Activated CD4-positive, alpha-beta T cell treated with anti-CD3 and anti-CD28 coated beads, Interleukin-2, amount 10 ng/mL, durations not matched to agents 7 days and 5 days (primary cell): ENCODE data around the gene NPAS2. TPM values are rescaled to one million over a fixed set of nuclear protein-coding genes. Genes with fewer than 3 reads are reported as not detected.
A peak's percentile ranks its signal among the peaks of the same experiment; 100 is the strongest.

ENCODE experiments used
- CTCF ChIA-PET: fragments of 350-600 bp; sonication (Branson Sonifier 250); formaldehyde crosslinking; loops from one replicate; lab custom pipeline; 2021; ENCODE audit warnings: antibody characterized with exemption; lab: Charles Lee
- POLR2A ChIA-PET: fragments of 350-600 bp; sonication (Branson Sonifier 250); formaldehyde crosslinking; loops from one replicate; lab custom pipeline; 2021; ENCODE audit warnings: antibody characterized with exemption; lab: Charles Lee
- DNase-seq: peaks from one replicate; pipeline ENCODE4 v3.0.0-alpha.2; 2020
- H3K27ac Mint-ChIP-seq: one replicate; pipeline ENCODE4 v1.8.0; 2021; ENCODE audit warnings: mild to moderate bottlenecking, moderate library complexity, mixed read lengths
- H3K27me3 Mint-ChIP-seq: one replicate; pipeline ENCODE4 v1.8.0; 2021; ENCODE audit warnings: mixed read lengths
- H3K36me3 Mint-ChIP-seq: one replicate; pipeline ENCODE4 v1.8.0; 2021; ENCODE audit warnings: low read depth, mixed read lengths
- H3K4me1 Mint-ChIP-seq: one replicate; pipeline ENCODE4 v1.8.0; 2021; ENCODE audit warnings: mixed read lengths
- H3K4me3 Mint-ChIP-seq: one replicate; pipeline ENCODE4 v1.8.0; 2021; ENCODE audit warnings: mild to moderate bottlenecking, moderate library complexity, mixed read lengths
- H3K9me3 Mint-ChIP-seq: one replicate; pipeline ENCODE4 v1.8.0; 2021; ENCODE audit warnings: mixed read lengths
- total RNA-seq, 2 experiments: library from RNA; stranded (reverse); gene quantifications; one replicate each; pipeline ENCODE4 v1.2.3, GENCODE V29; 2021

NPAS2 gene, protein sequence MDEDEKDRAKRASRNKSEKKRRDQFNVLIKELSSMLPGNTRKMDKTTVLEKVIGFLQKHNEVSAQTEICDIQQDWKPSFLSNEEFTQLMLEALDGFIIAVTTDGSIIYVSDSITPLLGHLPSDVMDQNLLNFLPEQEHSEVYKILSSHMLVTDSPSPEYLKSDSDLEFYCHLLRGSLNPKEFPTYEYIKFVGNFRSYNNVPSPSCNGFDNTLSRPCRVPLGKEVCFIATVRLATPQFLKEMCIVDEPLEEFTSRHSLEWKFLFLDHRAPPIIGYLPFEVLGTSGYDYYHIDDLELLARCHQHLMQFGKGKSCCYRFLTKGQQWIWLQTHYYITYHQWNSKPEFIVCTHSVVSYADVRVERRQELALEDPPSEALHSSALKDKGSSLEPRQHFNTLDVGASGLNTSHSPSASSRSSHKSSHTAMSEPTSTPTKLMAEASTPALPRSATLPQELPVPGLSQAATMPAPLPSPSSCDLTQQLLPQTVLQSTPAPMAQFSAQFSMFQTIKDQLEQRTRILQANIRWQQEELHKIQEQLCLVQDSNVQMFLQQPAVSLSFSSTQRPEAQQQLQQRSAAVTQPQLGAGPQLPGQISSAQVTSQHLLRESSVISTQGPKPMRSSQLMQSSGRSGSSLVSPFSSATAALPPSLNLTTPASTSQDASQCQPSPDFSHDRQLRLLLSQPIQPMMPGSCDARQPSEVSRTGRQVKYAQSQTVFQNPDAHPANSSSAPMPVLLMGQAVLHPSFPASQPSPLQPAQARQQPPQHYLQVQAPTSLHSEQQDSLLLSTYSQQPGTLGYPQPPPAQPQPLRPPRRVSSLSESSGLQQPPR
- 1 to 10 TPM; 5.6 to 6.1 TPM for total RNA-seq

GRCh38 chr2:100819370-100820272 lies at the start of gene NPAS2:
TSS of gene NPAS2 (plus strand) at chr2:100820139. CDS start at chr2:100904755, 84,616 bp downstream.
- POLR2A ChIA-PET: no interaction called here
- Mint-ChIP-seq H3K4me3 (peak within 1 kb of the TSS; percentile 67), H3K27me3 (peaks cover 37% of the 10 kb centered on the region), H3K36me3 (peaks cover 3% of the 10 kb centered on the region), H3K27ac (no peak within 1 kb of the TSS), H3K9me3 (no peaks in the 10 kb centered on the region), H3K4me1 (peaks cover 30% of the 10 kb centered on the region)
- CTCF ChIA-PET: no interaction called here
- peak; percentile 39 for DNase-seq

- no peaks in the 10 kb centered on the region for H3K9me3 Mint-ChIP-seq
- CTCF ChIA-PET: no interaction called here
Measured at GRCh38 chr2:100771125-100771524, 48.8 kb upstream of the NPAS2 start.

DNA sequence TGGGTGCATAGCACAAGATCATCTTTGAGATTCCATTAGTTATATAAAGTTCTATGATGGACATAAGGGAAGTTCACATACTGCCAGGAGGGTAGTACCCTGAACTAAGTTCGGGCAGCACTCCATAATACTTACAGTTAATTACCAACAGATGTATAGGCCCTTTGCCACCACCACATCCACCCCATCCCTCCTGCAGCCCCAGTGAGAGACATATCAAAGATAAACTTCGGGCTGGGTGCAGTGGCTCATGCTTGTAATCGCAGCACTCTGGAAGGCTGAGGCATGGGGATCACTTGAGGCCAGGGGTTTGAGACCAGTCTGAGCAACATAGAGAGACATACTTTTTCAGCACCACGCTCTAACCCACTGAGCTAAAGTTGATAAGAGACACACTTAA lies 46.4 kb upstream of the NPAS2 start:
- Mint-ChIP-seq H3K27ac (no peak overlapping the region), H3K27me3 (no peaks in the 10 kb centered on the region), H3K4me1 (no peaks in the 10 kb centered on the region), H3K36me3 (no peaks in the 10 kb centered on the region), H3K9me3 (no peaks in the 10 kb centered on the region), H3K4me3 (no peak overlapping the region)
- CTCF ChIA-PET: no interaction called here
- no peak for DNase-seq
- POLR2A ChIA-PET: no interaction called here

More at GRCh38 chr2:100771125-100771524, 48.8 kb upstream of the NPAS2 start:
- H3K27ac Mint-ChIP-seq: no peak overlapping the region
- DNase-seq: no peak
- POLR2A ChIA-PET: no interaction called here
- no peaks in the 10 kb centered on the region for H3K4me1 Mint-ChIP-seq
- H3K27me3 Mint-ChIP-seq: no peaks in the 10 kb centered on the region
- H3K36me3 Mint-ChIP-seq: no peaks in the 10 kb centered on the region
- H3K4me3 Mint-ChIP-seq: no peak overlapping the region

GRCh38 chr2:100776445-100776844 lies 43.5 kb upstream of the NPAS2 start:
- Mint-ChIP-seq H3K9me3 (no peaks in the 10 kb centered on the region), H3K27ac (no peak overlapping the region), H3K4me1 (no peaks in the 10 kb centered on the region), H3K27me3 (no peaks in the 10 kb centered on the region), H3K36me3 (no peaks in the 10 kb centered on the region), H3K4me3 (no peak overlapping the region)
- ChIA-PET CTCF (no interaction called here), POLR2A (no interaction called here)
- DNase-seq: no peak

DNA sequence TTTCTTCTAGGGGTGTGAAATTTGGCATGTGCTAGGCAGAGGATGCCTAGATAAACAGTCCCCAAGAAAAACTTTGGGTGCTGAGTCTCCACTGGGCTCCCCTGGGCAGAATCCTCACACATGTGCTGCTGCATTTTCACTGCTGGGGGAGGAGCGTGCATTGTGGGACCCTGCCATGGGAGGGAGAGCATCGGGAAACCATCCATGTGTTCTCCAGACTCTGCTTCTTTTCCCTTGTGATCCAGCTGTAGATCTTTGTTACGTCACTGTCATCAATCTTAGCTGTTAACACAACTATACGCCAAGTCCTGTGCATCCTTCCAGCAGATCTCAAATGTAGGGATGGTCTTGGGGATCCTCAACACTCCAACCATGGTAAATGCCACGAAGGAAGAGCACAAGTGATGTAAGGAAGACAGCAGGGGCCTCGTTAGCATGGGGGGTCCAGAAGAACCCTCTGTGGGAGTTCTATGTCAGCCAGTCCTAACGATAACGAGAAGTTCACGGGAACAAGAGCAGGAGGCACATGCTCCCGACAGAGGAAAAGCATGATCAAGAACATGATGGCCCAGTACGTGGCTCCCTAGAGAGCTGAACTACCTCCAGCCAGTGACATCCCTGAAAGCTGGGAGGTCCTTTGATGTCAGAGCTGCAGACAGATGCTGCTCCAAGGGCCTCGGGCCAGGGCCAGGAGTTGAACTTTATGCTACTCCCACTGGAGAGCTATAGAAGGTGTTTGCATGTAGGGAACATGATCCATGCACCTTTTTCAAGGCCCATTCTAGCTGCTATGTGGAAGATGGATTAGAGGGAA lies 41.1 kb upstream of the NPAS2 start:
- no peak overlapping the region for H3K4me3 Mint-ChIP-seq
- POLR2A ChIA-PET: no interaction called here
- H3K27ac Mint-ChIP-seq: no peak overlapping the region
- CTCF ChIA-PET: no interaction called here
- H3K9me3 Mint-ChIP-seq: no peaks in the 10 kb centered on the region
- H3K27me3 Mint-ChIP-seq: no peaks in the 10 kb centered on the region
- no peaks in the 10 kb centered on the region for H3K36me3 Mint-ChIP-seq
- DNase-seq: no peak
- H3K4me1 Mint-ChIP-seq: no peaks in the 10 kb centered on the region

- POLR2A ChIA-PET: no interaction called here
- H3K27me3 Mint-ChIP-seq: no peaks in the 10 kb centered on the region
- CTCF ChIA-PET: interaction anchor here (1.1 kb wide), 1 partner anchor 28 kb away, joined by 3 read pairs; no protein-coding TSS in a partner anchor
Measured at GRCh38 chr2:100779908-100780202, 40.1 kb upstream of the NPAS2 start.

GRCh38 chr2:100780203-100781008 lies 39.5 kb upstream of the NPAS2 start:
- H3K4me1 Mint-ChIP-seq: no peaks in the 10 kb centered on the region
- no peaks in the 10 kb centered on the region for H3K27me3 Mint-ChIP-seq
- POLR2A ChIA-PET: no interaction called here
- no peak overlapping the region for H3K27ac Mint-ChIP-seq
- no peaks in the 10 kb centered on the region for H3K9me3 Mint-ChIP-seq
- no peak overlapping the region for H3K4me3 Mint-ChIP-seq
- no peak for DNase-seq
- H3K36me3 Mint-ChIP-seq: no peaks in the 10 kb centered on the region
- CTCF ChIA-PET: interaction anchor here (1.1 kb wide), 1 partner anchor 28 kb away, joined by 3 read pairs; no protein-coding TSS in a partner anchor

More at GRCh38 chr2:100779908-100780202, 40.1 kb upstream of the NPAS2 start:
- DNase-seq: no peak
- H3K9me3 Mint-ChIP-seq: no peaks in the 10 kb centered on the region
- no peaks in the 10 kb centered on the region for H3K4me1 Mint-ChIP-seq
- no peaks in the 10 kb centered on the region for H3K36me3 Mint-ChIP-seq
- H3K27ac Mint-ChIP-seq: no peak overlapping the region
- no peak overlapping the region for H3K4me3 Mint-ChIP-seq

DNA sequence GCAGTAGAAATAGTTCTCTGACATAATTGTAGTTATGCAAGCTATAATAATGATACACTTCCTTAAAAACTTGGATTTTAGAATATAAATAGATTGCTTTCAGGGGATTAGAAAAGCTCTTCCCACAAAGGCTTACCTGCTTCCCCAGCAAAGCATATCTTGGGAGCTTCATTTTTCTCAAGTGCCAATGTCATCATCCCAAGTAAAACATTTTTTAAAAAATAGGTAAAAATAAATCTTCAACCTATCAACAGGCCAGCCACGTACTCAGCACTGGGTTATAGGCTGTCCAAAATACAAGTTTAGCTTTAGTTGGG lies 39.0 kb upstream of the NPAS2 start:
- Mint-ChIP-seq H3K9me3 (no peaks in the 10 kb centered on the region), H3K27ac (no peak overlapping the region), H3K27me3 (no peaks in the 10 kb centered on the region), H3K4me3 (no peak overlapping the region), H3K4me1 (no peaks in the 10 kb centered on the region), H3K36me3 (no peaks in the 10 kb centered on the region)
- ChIA-PET CTCF (no interaction called here), POLR2A (no interaction called here)
- DNase-seq: no peak

DNA sequence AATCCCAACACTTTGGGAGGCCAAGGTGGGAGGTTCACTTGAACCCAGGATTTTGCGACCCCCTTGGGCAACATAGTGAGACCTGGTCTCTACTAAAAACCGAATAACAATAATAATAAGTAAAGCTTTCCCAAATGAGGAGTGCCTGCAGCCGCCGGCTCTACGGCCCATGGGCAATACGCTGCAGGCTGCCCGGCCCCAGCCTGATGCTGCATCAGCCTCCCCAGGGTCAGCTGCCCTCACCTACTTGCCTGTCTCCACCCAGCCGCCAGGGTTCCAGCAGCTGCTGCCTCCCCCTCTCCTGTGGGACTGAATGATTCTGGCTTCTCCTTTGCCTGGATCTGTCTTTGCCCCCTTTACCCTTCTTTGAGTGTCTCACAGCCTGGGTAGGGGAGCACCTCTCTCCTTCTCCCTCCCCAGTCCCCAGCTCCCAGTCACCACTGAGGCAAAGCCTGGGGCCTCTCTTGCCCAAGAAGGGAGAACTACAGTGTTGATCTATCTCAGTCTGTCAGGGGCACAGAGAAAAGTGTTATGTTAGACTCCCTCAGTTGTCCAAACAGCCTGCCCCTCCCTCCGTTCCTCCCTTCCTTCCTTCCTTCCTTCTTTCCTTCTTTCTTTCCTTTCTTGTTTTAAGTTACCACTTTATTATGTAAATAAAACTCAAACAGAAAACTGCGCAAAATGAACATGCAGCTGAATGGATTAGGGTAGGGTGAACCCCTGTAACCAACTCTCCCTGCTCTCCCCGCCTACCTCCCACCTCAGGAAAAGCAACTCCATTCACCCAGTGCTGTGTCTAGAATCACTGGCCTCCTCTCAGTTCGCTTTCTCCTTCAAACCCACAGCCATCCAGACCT lies 38.2 kb upstream of the NPAS2 start:
- no peaks in the 10 kb centered on the region for H3K4me1 Mint-ChIP-seq
- CTCF ChIA-PET: no interaction called here
- POLR2A ChIA-PET: no interaction called here
- H3K27ac Mint-ChIP-seq: no peak overlapping the region
- no peaks in the 10 kb centered on the region for H3K27me3 Mint-ChIP-seq
- no peak for DNase-seq
- no peaks in the 10 kb centered on the region for H3K36me3 Mint-ChIP-seq
- no peaks in the 10 kb centered on the region for H3K9me3 Mint-ChIP-seq
- no peak overlapping the region for H3K4me3 Mint-ChIP-seq

- Mint-ChIP-seq H3K4me3 (no peak overlapping the region), H3K27ac (no peak overlapping the region), H3K4me1 (no peaks in the 10 kb centered on the region), H3K36me3 (no peaks in the 10 kb centered on the region), H3K27me3 (no peaks in the 10 kb centered on the region), H3K9me3 (no peaks in the 10 kb centered on the region)
- ChIA-PET CTCF (no interaction called here), POLR2A (no interaction called here)
- no peak for DNase-seq
Measured at GRCh38 chr2:100782380-100782878, 37.5 kb upstream of the NPAS2 start.

- Mint-ChIP-seq H3K4me1 (no peaks in the 10 kb centered on the region), H3K27ac (no peak overlapping the region), H3K9me3 (no peaks in the 10 kb centered on the region), H3K4me3 (no peak overlapping the region), H3K36me3 (no peaks in the 10 kb centered on the region), H3K27me3 (no peaks in the 10 kb centered on the region)
- DNase-seq: no peak
- POLR2A ChIA-PET: no interaction called here
- CTCF ChIA-PET: no interaction called here
Measured at GRCh38 chr2:100783987-100784386, 36.0 kb upstream of the NPAS2 start.
